HL-60 (cell line): ENCODE results near the gene STK17A.
"Not testable (repeated sequence)": the region's sequence is repeated elsewhere in the genome, so short reads cannot be mapped to it uniquely, and the experiment has no call there.

Experiments used
- DNase-seq, 2 experiments: peaks; one replicate each; pipeline ENCODE4 v3.0.0-alpha.2; 2010 to 2020; ENCODE audit warnings: low read depth in 1 of 2, low spot score in 1 of 2
- H3K27ac ChIP-seq: fragments of 250-450 bp; sonication (Bioruptor Pico); replicated peaks from 2 replicates; pipeline ENCODE4 v1.5.1; 2020; ENCODE audit warnings: mild to moderate bottlenecking, moderate library complexity
- H3K27me3 ChIP-seq: fragments of 250-450 bp; sonication (Bioruptor Pico); 2 replicates; pipeline ENCODE4 v1.5.1; 2021; ENCODE audit warnings: mild to moderate bottlenecking, moderate library complexity; ENCODE audit not compliant: insufficient read depth, poor library complexity, severe bottlenecking
- H3K4me3 ChIP-seq: replicated peaks from 2 replicates; pipeline ENCODE4 v1.5.1; 2011; ENCODE audit warnings: mild to moderate bottlenecking, control low read depth, low read length; ENCODE audit not compliant: insufficient read depth
- GABPA ChIP-seq: IDR thresholded peaks from 2 replicates; pipeline ENCODE4 v1.6.1; 2012; ENCODE audit warnings: low read depth
- POLR2AphosphoS5 ChIP-seq: IDR thresholded peaks from 2 replicates; pipeline ENCODE4 v1.6.1; 2012; ENCODE audit warnings: low read depth
- SPI1 ChIP-seq: IDR thresholded peaks from 2 replicates; pipeline ENCODE4 v1.6.1; 2012; ENCODE audit warnings: low read depth, mild to moderate bottlenecking, borderline replicate concordance
- TF ChIP-seq, protein P1 (sequence below): IDR thresholded peaks from one replicate; pipeline ENCODE4 v1.5.1; 2011; ENCODE audit warnings: low read length, control low read depth, inconsistent platforms; ENCODE audit not compliant: insufficient read depth
- TF ChIP-seq, protein P2 (sequence below): IDR thresholded peaks from 2 replicates; pipeline ENCODE4 v1.6.1; 2012; ENCODE audit warnings: low read depth; ENCODE audit not compliant: insufficient replicate concordance

STK17A gene

DNA sequence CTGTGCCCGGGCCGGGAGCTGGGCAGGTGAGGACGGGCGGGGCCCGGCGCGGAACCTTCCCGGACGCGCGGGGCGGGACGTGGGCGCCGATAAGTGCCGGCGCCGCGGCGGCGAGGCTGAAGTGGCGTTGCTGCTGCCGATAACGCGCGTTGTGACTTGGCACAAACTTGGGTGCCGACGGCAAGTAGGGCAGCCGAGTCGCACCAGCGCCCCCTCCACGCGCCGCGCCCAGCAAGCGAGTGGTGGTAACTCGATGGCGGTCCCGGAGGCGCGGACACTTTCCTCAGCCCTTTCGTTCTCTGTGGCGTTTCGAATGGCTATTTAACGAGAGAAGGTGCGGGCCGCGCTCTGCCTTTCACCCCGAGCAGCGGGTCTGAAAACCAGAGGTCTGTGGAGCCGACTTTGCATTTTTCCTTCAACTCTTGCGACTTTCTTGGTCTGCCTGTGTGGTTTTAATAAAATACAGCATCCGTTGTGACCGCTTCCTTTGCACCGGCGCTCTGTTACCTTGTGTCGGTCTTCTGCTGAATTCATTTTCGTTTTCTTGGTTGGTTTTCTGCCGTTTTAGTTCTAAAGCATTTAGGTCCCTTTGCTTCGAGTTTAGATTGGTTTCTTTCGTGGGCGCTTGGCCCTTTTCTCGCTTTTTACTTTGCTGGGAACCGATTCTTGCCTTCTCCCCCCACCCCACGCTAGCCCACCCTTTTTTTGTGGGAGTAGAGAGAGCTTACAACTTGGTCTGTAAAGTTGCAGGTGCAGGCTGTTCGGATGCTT lies 701 bp downstream of the STK17A start:
- peak overlapping the region; percentile 82 for H3K27ac ChIP-seq
- TF ChIP-seq POLR2AphosphoS5 (no peak), SPI1 (no peak)
- TF ChIP-seq, protein P1, sequence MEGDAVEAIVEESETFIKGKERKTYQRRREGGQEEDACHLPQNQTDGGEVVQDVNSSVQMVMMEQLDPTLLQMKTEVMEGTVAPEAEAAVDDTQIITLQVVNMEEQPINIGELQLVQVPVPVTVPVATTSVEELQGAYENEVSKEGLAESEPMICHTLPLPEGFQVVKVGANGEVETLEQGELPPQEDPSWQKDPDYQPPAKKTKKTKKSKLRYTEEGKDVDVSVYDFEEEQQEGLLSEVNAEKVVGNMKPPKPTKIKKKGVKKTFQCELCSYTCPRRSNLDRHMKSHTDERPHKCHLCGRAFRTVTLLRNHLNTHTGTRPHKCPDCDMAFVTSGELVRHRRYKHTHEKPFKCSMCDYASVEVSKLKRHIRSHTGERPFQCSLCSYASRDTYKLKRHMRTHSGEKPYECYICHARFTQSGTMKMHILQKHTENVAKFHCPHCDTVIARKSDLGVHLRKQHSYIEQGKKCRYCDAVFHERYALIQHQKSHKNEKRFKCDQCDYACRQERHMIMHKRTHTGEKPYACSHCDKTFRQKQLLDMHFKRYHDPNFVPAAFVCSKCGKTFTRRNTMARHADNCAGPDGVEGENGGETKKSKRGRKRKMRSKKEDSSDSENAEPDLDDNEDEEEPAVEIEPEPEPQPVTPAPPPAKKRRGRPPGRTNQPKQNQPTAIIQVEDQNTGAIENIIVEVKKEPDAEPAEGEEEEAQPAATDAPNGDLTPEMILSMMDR: peak; percentile 16
- TF ChIP-seq, protein P2, sequence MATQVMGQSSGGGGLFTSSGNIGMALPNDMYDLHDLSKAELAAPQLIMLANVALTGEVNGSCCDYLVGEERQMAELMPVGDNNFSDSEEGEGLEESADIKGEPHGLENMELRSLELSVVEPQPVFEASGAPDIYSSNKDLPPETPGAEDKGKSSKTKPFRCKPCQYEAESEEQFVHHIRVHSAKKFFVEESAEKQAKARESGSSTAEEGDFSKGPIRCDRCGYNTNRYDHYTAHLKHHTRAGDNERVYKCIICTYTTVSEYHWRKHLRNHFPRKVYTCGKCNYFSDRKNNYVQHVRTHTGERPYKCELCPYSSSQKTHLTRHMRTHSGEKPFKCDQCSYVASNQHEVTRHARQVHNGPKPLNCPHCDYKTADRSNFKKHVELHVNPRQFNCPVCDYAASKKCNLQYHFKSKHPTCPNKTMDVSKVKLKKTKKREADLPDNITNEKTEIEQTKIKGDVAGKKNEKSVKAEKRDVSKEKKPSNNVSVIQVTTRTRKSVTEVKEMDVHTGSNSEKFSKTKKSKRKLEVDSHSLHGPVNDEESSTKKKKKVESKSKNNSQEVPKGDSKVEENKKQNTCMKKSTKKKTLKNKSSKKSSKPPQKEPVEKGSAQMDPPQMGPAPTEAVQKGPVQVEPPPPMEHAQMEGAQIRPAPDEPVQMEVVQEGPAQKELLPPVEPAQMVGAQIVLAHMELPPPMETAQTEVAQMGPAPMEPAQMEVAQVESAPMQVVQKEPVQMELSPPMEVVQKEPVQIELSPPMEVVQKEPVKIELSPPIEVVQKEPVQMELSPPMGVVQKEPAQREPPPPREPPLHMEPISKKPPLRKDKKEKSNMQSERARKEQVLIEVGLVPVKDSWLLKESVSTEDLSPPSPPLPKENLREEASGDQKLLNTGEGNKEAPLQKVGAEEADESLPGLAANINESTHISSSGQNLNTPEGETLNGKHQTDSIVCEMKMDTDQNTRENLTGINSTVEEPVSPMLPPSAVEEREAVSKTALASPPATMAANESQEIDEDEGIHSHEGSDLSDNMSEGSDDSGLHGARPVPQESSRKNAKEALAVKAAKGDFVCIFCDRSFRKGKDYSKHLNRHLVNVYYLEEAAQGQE: no peak
- DNase-seq: peak in 1 of 2 experiments; percentile 60
- H3K4me3 ChIP-seq: peak overlapping the region; percentile 73
- H3K27me3 ChIP-seq: no peaks in the 10 kb centered on the region

DNA sequence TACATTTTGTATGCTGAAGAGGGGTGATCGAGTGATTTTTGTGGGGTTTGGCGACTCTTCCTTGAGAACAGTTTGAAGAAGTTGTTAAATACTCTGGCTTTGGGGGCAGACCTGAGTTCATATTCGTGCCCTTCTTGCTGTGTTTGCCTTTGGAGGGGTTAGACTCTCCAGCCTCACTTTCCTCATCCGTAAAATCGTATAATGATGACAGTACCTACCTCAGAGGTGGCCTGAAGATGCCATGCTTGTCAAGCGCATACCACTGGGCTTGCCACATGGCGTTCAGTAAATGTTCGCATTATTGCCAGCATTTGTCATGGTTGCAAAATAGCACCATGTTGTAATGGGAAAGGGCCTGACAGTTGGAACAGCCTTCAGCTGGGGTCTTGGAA lies 1.3 kb downstream of the STK17A start:
- DNase-seq: peak in 1 of 2 experiments; percentile 88
- H3K27ac ChIP-seq: peak overlapping the region; percentile 82
- peak overlapping the region; percentile 73 for H3K4me3 ChIP-seq
- TF ChIP-seq SPI1 (no peak), POLR2AphosphoS5 (peak; percentile 34; the same call in 1 of the 2 replicates)
- no peaks in the 10 kb centered on the region for H3K27me3 ChIP-seq

DNA sequence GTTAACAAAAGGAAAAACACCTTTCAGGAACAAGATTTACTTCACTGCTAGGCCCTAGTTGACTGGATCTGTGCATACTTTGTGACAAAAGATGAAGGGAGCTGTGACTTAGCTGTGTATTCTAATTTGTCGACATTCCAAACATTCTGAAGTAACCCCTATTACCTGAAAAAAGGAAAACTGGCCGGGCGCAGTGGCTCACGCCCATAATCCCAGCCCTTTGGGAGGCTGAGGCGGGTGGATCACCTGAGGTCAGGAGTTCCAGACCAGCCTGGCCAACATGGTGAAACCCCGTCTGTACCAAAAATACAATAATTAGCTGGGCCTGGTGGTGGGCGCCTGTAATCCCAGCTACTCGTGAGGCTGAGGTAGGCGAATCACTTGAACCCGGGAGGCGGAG lies 1.8 kb downstream of the STK17A start:
- not testable (repeated sequence) for DNase-seq, H3K27me3 ChIP-seq
- peak overlapping the region; percentile 82 for H3K27ac ChIP-seq
- peak overlapping the region; percentile 73 for H3K4me3 ChIP-seq

DNA sequence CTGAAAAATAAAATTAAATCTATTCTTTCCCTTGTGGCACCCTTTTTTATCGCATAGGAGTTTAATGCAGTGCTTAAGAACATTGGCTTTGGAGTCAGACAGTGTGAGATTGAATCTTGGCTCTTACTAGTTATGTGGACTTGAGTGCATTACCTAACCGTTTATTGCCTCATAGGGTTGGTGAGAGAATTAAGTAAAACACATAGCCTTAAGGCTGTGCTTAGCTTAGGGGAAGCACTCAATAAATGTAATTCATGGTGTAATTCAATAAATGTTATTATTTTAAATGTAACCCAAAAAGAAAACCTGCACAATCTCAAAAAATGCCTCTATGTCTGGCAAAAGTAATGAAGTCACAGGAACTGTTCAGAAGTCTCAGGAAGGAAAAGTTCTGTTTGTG lies 2.7 kb downstream of the STK17A start:
- Histone ChIP-seq H3K27me3 (no peaks in the 10 kb centered on the region), H3K27ac (peak overlapping the region; percentile 82; the same call in 1 of the 2 replicates), H3K4me3 (no peak overlapping the region)
- peak; percentile 70 to 91 for DNase-seq
- TF ChIP-seq, protein P2: no peak
- no peak for TF ChIP-seq POLR2AphosphoS5
- TF ChIP-seq GABPA: no peak
- TF ChIP-seq, protein P1: no peak
- no peak for TF ChIP-seq SPI1

DNA sequence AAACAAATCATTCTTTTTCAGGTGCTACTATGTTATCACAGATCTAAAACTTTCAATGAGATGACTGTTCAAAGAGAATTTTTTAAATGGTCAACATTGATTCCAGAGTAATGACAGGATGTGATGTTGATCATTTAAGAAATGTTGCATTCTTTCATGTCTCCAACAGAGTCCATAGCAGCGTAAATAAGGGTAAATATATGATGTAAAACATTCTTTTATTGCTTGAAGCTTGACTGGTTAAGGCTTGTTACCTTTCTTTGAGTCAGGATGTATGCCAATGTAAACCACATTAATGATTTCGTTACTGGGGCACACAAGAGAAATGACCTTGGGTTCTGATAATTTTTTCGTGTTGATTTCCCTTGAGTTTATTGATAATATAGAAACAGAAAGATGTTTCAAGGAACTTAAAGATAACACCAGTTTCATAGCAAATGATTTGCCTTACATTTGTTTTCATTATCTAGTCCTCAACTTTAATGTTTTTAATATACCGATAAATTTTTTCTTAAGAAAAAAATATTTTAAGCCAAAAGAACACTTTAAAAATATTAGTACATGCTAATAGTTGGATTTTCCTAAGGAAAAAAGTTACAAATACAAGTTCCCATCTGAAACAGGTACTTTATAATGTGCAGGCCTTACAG lies 3.5 kb downstream of the STK17A start:
- no peak overlapping the region for H3K27ac ChIP-seq
- no peak for DNase-seq
- TF ChIP-seq, protein P1: no peak
- TF ChIP-seq SPI1: no peak
- TF ChIP-seq, protein P2: no peak
- no peaks in the 10 kb centered on the region for H3K27me3 ChIP-seq
- H3K4me3 ChIP-seq: no peak overlapping the region
